ENCODE data around the gene ASZ1.

ASZ1 gene

DNA sequence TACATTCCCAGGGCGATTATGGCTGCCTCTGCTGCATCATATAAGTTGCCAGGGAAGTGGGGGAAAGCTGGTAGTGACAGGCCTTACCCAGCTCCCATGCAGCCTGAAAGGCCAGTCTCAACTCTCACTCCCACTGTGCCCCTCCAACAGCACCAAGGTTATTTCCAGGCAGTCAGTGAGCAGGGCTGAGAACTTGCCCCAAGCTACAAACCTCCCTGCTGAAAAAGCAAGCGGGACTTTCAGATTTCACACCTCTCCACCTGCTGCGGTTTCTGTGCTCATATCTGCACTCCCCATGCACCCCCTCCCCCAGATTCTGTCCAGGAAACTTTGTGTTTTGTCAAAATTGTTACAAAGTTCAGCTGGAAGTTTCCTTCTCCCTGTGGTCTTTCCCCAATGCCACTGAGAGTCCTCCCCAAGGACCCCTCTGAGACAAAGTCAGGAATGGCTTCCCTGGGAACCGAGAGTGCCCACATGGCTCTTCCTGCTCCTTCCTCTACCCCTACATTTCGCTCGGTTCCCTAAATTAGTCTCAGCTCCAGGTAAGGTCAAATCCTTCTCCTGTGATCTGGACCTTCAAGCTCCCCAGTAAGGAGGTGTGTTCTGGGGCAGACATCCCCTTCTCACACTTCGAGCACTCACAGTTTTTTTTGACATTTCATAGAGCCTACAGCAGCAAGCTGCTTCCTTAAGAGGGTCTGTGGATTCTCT lies 79.2 kb downstream of the ASZ1 start:
- in situ Hi-C loops (cut with MboI; ENCODE audit: low sequenced_read_pairs), result no loop called here

DNA sequence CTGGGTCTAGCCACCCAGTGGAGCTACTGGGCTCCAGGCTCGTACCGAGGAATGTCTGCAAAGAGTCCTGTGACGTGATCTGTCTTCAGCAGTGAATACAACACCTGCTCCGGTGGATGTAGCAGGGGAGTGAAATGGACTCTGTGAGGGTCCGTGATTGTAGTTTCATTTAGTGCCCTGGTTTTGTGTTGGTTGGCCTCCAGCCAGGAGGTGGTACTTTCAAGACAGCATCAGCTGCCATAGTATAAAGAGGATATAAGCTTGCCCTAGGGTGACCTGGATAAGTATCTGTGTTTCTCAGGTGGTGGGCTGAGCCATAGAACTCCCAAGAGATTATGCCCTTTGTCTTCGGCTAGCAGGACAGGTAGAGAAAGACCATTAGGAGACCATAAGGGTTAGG lies 79.8 kb downstream of the ASZ1 start:
- in situ Hi-C loops (cut with MboI; ENCODE audit: low sequenced_read_pairs), result no loop called here

DNA sequence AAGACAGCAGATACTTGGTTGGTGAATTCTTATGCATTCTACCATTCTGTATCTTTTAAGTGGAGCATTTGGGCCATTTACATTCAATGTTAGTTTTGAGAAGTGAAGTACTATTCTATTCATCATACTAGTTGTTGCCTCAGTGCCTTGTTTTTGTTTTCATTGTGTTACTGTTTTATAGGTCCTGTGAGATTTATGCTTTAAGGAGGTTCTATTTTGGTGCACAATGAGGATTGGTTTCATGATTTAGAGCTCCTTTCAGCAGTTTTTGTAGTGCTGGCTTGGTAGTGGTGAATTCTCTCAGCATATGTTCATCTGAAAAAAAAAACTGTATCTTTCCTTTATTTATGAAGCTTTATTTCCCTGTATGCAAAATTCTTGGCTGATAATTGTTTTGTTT lies 81.1 kb downstream of the ASZ1 start:
- in situ Hi-C loops (cut with MboI; ENCODE audit: low sequenced_read_pairs), result no loop called here

DNA sequence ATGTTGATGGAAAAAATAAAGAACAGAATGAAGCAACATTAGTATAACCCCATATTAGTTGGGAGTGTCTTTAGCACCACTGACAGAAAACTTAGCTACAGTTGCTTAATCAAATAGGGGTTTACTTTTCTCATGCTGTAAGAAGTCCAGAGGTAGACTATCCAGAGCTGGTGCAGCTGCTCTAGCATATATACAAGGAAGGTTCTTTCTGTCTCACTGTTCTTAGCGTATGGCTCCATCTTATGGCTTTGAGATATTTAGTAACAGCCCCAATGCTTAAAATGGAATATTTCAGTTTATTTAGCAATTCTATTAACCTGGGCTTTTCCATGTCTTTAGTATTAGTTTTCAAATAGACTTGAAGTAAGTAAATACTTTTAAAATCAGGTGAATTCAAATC lies 89.3 kb downstream of the ASZ1 start:
- in situ Hi-C loops (cut with MboI; ENCODE audit: low sequenced_read_pairs), result no loop called here

DNA sequence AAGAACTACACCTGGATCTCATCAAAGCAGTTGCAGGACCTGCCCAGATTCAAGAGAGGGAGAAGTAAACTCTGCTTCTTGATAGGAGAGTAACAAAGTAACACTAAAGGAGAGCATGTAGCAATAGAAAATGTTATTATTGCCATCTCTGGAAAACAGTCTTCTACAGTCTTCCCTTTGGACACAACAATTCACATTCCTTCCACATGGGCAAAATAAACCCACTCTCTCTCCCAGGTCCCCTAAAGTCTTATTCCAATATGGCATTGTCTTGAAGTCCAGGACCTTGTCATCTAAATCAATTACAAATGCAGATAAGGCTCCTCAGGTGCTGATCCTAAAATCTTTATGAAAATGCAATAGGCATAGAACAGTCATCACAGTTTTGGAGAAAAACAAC lies 94.1 kb downstream of the ASZ1 start:
- in situ Hi-C loops (cut with MboI; ENCODE audit: low sequenced_read_pairs), result no loop called here

DNA sequence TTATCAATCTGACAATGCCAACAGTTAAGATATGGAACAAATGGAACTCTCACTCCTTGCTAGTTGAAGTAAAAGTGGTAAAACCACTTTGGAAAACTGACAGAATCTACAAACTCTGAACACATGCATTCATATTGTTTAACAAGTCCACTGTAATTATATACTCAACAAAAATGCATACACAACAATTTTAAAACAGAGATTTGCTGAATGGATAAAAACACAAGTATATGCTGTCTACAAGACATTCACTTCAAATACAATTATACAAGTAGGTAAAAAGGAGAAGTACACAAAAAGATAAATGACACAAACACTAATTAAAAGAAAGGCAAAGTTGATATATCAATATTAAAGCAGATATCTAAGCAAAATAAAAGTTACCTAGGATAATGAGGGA lies 95.3 kb downstream of the ASZ1 start:
- in situ Hi-C loops (cut with MboI; ENCODE audit: low sequenced_read_pairs), result no loop called here

DNA sequence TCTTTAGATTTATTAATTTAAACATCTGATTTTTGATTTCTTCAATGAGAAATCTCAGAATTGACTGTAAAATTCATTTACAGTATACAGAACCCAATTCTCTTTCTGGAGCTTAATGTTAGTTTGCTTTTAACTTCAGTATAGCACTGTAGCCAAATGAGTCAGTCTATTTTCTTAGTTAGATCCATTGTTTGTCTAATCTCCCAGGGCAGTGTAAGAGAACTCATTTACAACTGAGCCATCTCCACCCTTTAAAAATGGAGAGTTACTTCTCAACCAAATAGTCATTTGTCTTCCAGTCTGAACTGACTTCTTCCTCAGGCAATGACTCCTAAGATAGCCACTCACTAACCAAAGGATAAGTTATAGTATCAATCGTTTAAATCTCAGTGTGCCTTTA lies 101.5 kb downstream of the ASZ1 start:
- in situ Hi-C loops (cut with MboI; ENCODE audit: low sequenced_read_pairs), result no loop called here

DNA sequence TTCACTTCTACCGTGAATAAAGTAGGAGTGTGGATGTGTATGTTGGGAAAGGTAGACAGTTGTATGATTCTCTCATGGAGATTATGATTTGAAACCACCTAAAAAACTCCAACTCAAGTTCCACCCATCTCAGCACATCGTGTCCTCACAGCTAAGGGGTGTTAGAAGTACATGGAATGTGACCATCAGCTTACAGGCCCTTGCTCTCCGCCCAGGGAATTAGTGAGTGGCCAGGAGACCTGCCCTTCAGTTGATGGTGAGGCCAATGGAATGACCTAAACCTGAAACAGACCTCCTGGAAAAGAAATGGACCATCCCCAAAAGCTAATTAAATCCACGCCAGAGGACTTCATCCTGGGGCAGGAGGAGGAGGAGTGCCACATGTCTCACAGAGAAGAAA lies 102.3 kb downstream of the ASZ1 start:
- in situ Hi-C loops (cut with MboI; ENCODE audit: low sequenced_read_pairs), result no loop called here

DNA sequence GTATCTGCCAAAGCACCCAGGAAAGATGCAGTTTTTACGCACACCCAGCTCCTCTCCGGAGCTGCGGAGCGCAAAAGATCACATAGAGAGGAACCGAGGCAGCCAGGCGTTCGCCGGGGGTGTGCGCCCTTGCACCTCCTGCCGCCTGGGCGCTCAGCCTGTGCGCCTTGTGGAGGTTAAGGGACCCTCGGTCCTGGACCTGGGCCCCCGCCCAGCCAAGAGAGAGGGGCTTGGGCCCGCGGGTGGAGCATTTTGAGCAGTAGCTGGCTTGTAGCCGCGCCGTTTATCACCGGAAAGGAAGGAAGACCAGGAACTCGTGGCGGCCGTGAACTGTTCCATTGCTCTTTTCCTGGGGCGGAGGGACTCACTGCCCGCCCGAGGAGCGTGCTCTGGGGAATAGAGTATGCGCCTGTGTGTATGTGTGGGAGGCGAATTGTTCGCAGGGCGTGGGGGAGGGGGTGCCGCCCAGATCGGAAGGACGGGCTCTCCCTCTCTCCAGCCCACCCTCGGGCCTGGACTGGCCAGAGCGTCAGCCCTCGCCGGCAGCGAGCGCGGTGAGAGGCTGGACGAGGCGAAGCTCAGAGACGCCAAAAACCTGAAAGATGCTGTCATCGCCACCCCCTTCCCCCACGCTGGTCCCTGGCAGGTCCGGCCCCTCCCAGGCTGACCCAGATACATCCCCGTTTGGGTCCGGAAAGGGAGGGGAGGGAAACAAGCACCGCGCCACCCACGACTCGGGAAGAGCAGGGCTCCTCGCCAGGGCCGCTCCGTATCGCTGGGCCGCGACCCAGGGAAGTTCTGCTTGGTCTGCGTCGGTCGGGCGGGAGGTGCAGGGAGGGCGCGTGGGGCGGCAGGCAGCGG lies 103.2 kb downstream of the ASZ1 start:
- in situ Hi-C loops (cut with MboI; ENCODE audit: low sequenced_read_pairs), result no loop called here

DNA sequence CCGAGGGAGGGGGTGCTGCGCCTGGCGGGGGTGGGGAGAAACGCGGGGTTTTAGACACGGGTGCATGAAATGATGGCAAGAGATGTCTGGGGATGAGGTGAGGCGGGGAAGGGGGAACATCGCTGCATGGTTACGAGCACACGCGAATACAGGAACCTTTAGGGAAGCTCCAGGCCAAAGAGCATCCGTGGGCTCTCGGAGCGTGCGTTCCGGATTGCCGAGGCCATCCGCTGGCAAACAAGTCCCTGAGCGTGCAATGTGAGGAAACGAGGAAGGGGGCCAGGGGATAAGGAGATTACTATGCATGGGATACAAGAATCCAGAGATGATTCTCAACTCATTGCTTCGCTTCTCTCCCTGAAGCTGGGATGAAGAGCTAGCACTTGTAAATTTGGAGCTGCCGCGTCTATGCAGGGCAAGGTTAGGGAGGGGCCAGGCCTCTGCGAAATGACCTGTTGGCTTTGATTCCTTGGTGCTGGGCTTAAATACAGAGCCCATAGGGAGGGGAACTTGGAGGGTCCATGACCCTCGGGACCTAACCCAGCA lies 103.9 kb downstream of the ASZ1 start:
- in situ Hi-C loops (cut with MboI; ENCODE audit: low sequenced_read_pairs), result no loop called here

DNA sequence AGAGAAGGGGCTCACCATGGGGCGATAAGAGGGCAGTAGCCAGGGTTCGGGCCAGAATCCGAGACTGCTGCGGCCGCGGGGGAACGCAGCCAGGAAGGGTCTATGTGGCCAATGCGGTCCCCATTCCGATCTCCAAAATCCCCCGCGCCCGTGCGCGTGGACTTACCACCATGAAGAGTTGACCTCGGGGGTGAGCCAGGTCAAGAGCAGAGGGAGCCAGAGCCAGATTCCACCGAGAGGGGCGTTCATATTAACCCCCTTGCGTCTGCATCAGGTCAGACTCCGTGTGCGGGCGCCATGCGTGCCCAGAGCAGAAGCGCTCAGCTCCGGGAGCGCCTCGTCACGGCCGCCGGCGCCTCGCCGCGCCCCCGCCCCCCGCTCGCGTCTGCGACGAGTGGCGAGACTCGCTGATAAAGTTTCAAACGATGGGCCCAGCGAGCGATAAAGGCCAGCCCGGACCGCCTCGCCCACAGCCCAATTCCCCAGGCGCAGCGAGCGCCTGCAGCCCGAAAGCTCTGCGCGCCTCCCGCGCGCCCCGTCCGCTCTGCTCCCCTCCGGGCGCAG lies 104.5 kb downstream of the ASZ1 start, which contains the start of gene WNT2:
TSS of gene WNT2 (minus strand) at position 318 of the 564 bp plus-strand sequence. CDS start at position 249, 69 bp downstream.
- in situ Hi-C loops (cut with MboI; ENCODE audit: low sequenced_read_pairs), result no loop called here

DNA sequence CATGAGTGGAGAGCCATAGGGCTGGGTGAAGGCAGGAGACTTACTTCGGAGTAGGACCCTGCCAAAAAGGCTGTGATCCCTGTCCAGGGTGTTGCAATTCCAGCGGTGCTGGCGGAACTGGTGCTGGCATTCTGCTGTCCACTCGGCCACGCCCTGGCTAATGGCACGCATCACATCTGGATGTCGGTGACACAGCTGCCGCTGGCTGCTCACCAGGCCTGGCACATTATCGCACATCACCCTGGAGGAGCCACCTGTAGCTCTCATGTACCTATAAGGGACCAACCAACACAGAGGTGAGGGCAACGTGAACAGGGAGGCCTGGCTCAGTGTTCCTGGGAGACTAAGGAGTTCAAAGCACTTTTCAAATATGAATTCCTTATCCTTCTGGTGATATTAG lies 106.8 kb downstream of the ASZ1 start:
- in situ Hi-C loops (cut with MboI; ENCODE audit: low sequenced_read_pairs), result no loop called here

DNA sequence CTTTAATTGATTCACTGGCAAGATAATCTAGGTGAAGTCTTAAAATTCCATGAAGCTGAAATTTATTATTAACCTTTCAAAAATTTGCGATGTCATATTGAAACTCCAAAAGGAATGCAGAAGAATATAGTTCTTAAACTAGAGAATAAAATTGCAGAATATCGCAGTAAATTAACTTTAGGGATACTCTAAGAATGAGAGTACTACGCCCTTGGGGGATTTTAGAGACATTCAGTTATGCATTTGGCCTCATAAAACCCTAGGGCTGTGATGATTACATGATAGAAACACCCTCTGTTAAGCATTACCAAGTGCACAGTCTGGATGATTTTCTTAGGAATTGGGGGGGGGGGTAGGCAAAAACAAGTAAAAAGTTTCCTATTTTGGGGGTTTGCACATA lies 108.1 kb downstream of the ASZ1 start:
- in situ Hi-C loops (cut with MboI; ENCODE audit: low sequenced_read_pairs), result no loop called here

DNA sequence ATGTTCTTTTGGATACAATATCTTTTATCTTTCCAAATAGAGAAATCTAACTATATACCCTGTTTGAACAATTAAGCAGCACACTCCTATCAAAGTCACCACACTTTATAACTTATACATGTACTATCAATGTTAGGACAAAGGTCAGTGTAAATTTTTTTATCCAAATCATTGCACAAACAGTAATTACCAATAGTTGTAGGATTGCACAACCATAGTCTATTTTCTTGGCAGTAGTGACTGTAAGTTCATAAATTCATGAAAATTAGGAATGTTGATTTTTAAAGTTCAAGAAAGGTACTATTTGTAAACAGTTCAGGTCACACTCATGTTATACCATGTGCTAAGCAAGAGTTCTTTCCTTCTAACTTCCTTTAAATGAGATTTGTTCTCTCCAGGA lies 113.7 kb downstream of the ASZ1 start:
- in situ Hi-C loops (cut with MboI; ENCODE audit: low sequenced_read_pairs), result no loop called here
